Erythroblast (primary cell): ENCODE data around the gene GPR4.

Experiments
- GATA1 ChIP-seq: IDR thresholded peaks from 2 replicates; pipeline ENCODE4 v1.6.1; 2011; ENCODE audit warnings: low read depth, mild to moderate bottlenecking, control low read depth, low read length, moderate library complexity
- POLR2A ChIP-seq: IDR thresholded peaks from 2 replicates; pipeline ENCODE4 v1.6.1; 2011; ENCODE audit warnings: mild to moderate bottlenecking, low read length

DNA sequence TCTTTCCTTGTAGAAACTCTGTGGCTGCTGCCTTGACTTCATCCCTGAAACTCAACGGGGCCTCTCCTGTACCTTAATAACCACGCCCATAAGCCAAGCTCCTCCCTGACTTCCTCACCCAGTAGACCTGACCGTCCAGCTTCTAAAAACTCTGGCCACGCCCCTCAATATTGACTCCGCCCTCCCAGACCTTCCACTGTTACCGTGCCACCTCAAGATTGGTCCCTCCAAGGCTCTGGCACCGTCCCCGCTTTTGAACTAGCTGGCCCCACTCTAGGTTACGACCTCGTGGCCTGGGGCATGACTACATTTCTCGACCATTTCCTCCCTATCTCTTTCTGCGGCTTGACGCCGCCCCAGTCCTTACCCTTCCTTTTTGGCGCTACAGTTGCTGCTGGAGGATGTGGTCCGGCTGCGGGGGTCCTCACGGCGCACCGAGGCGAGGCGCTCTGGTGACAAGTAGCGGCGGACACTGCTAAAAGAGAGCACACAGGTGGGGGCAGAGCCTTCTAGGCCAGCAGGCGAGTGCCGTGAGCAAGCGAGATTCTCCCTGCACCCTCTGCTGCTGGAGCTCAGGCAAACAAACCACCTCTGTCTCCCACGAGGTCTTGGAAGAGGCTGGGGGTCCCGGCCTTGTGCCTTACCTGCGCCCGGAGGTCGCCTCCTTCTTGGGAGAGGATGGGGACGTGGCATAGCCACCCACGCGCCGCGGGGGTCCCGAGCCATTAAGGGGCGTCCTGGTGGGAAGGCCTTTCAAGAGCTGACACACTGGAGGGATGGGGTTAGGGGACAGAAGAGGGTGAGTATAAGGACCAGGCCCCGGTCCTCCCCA lies 39.5 kb upstream of the GPR4 start:
- TF ChIP-seq POLR2A: no peak
- TF ChIP-seq GATA1: no peak
